Mesendoderm (in vitro differentiated cells): ENCODE results near the gene BICRA. TPM values are rescaled to one million over a fixed set of nuclear protein-coding genes. Genes with fewer than 3 reads are reported as not detected.

Experiments
- DNase-seq: peaks from one replicate; pipeline ENCODE4 v3.0.0; 2013
- H2AK5ac ChIP-seq: 2 replicates; pipeline ENCODE4 v1.6.1; 2013; ENCODE audit warnings: low read length, inconsistent platforms
- H2BK120ac ChIP-seq: 2 replicates; pipeline ENCODE4 v1.6.1; 2013; ENCODE audit warnings: low read depth, mild to moderate bottlenecking, low read length, moderate library complexity, mixed read lengths
- H2BK15ac ChIP-seq: replicated peaks from 2 replicates; pipeline ENCODE4 v1.6.1; 2013; ENCODE audit warnings: low read depth, mild to moderate bottlenecking, moderate library complexity
- H2BK5ac ChIP-seq: 2 replicates; pipeline ENCODE4 v1.6.1; 2013; ENCODE audit warnings: low read length, inconsistent platforms
- H3K18ac ChIP-seq: 2 replicates; pipeline ENCODE4 v1.6.1; 2013; ENCODE audit warnings: mild to moderate bottlenecking, low read length, mixed read lengths
- H3K23ac ChIP-seq: one replicate; pipeline ENCODE4 v1.6.1; 2013; ENCODE audit warnings: low read length
- H3K27ac ChIP-seq: 2 replicates; pipeline ENCODE4 v1.5.1; 2013; ENCODE audit warnings: low read depth, mild to moderate bottlenecking, inconsistent platforms, low read length, moderate library complexity
- H3K27me3 ChIP-seq: 2 replicates; pipeline ENCODE4 v1.6.1; 2013; ENCODE audit warnings: low read length, control low read depth, mild to moderate bottlenecking, inconsistent platforms; ENCODE audit not compliant: insufficient read depth, poor library complexity
- H3K36me3 ChIP-seq: 2 replicates; pipeline ENCODE4 v1.6.1; 2013; ENCODE audit warnings: low read length, inconsistent platforms; ENCODE audit not compliant: control insufficient read depth, insufficient read depth
- H3K4ac ChIP-seq: one replicate; pipeline ENCODE4 v1.6.1; 2013; ENCODE audit warnings: low read depth, mild to moderate bottlenecking, low read length, moderate library complexity
- H3K4me1 ChIP-seq: 2 replicates; pipeline ENCODE4 v1.6.1; 2013; ENCODE audit warnings: low read depth, low read length, inconsistent platforms; ENCODE audit not compliant: control insufficient read depth
- H3K4me2 ChIP-seq: 2 replicates; pipeline ENCODE4 v1.6.1; 2013; ENCODE audit warnings: low read length
- H3K4me3 ChIP-seq: 2 replicates; pipeline ENCODE4 v1.5.1; 2013; ENCODE audit warnings: mild to moderate bottlenecking, low read length
- H3K56ac ChIP-seq: one replicate; pipeline ENCODE4 v1.6.1; 2013; ENCODE audit warnings: low read length
- H3K79me1 ChIP-seq: 2 replicates; pipeline ENCODE4 v1.6.1; 2013; ENCODE audit warnings: low read length, inconsistent platforms
- H3K79me2 ChIP-seq: 2 replicates; pipeline ENCODE4 v1.6.1; 2013; ENCODE audit warnings: mild to moderate bottlenecking, low read length; ENCODE audit not compliant: control insufficient read depth, insufficient read depth
- H3K9ac ChIP-seq: 2 replicates; pipeline ENCODE4 v1.6.1; 2013; ENCODE audit warnings: low read length, inconsistent platforms
- H4K5ac ChIP-seq: one replicate; pipeline ENCODE4 v1.6.1; 2013; ENCODE audit warnings: low read length
- H4K8ac ChIP-seq: one replicate; pipeline ENCODE4 v1.6.1; 2013; ENCODE audit warnings: low read depth, mild to moderate bottlenecking, control low read depth, low read length, moderate library complexity
- WGBS: extraction: QIAGEN DNeasy Blood & Tissue Kit; methylation state at CpG from one replicate; pipeline ENCODE4 v1.1.7; 2013; ENCODE audit warnings: low lambda C conversion rate, missing lambda C conversion rate; ENCODE audit not compliant: insufficient coverage; ENCODE audit errors: extremely low coverage; 5-methylcytosine and 5-hydroxymethylcytosine counted together
- small RNA-seq: library from polyadenylated mRNA; stranded (forward); fragments of <200 nt; extraction: miRNeasy Mini kit (QIAGEN cat#:217004); gene quantifications from one replicate; pipeline ENCODE3, GENCODE V24; 2013; ENCODE audit not compliant: insufficient read depth

BICRA gene

DNA sequence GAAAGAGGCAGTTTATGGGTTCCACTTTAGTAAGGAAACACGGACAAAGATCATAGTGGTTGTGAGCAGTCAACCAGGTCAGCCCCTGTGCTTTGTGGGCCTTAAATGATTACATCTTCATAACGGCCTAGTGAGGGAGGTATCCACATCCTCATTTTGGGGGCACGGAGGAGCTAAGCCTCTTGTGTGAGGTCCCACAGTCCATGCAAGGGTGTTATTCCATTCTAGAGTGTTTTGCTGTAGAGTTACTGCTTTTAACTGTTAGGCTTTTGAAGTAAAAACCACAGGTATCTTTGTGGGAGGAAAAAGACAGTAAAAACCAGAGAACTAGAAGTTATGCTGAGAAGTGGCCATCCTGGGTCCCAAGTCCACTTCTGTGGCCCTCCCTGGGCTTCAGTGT is 140.4 kb downstream of the BICRA start:
- no peak overlapping the region for H3K4me3 ChIP-seq
- H3K4ac ChIP-seq: no peak overlapping the region
- peaks cover 19% of the 10 kb centered on the region for H3K79me2 ChIP-seq
- peaks cover 28% of the 10 kb centered on the region for H3K36me3 ChIP-seq
- no peak overlapping the region for H3K23ac ChIP-seq
- no peak overlapping the region for H3K9ac ChIP-seq
- H3K79me1 ChIP-seq: peaks cover 11% of the 10 kb centered on the region
- no peak overlapping the region for H3K27ac ChIP-seq
- no peak overlapping the region for H2BK15ac ChIP-seq
- no peak overlapping the region for H3K56ac ChIP-seq
- no peaks in the 10 kb centered on the region for H3K4me1 ChIP-seq
- no peak overlapping the region for H4K5ac ChIP-seq
- whole genome bisulfite sequencing: no CpG with 5 or more reads among the region's 3 CpGs
- H3K4me2 ChIP-seq: no peak overlapping the region
- H3K27me3 ChIP-seq: no peaks in the 10 kb centered on the region
- no peak overlapping the region for H2BK5ac ChIP-seq
- H4K8ac ChIP-seq: no peak overlapping the region
- H2BK120ac ChIP-seq: no peak overlapping the region
- DNase-seq: no peak
- no peak overlapping the region for H3K18ac ChIP-seq
- no peak overlapping the region for H2AK5ac ChIP-seq

- no peak overlapping the region for H3K18ac ChIP-seq
- H3K27me3 ChIP-seq: no peaks in the 10 kb centered on the region
- DNase-seq: no peak
- H4K5ac ChIP-seq: no peak overlapping the region
- H3K4me2 ChIP-seq: no peak overlapping the region
- no peaks in the 10 kb centered on the region for H3K4me1 ChIP-seq
- H3K4ac ChIP-seq: no peak overlapping the region
- no peak overlapping the region for H2BK15ac ChIP-seq
- H3K4me3 ChIP-seq: no peak overlapping the region
- H3K9ac ChIP-seq: no peak overlapping the region
- no peak overlapping the region for H2BK5ac ChIP-seq
- H2AK5ac ChIP-seq: no peak overlapping the region
- no peak overlapping the region for H4K8ac ChIP-seq
- H3K79me2 ChIP-seq: peaks cover 19% of the 10 kb centered on the region
- no CpG with 5 or more reads among the region's 18 CpGs for WGBS
- no peak overlapping the region for H3K23ac ChIP-seq
- peaks cover 11% of the 10 kb centered on the region for H3K79me1 ChIP-seq
- H3K56ac ChIP-seq: no peak overlapping the region
- H3K27ac ChIP-seq: no peak overlapping the region
- peaks cover 31% of the 10 kb centered on the region for H3K36me3 ChIP-seq
- no peak overlapping the region for H2BK120ac ChIP-seq
Observed at GRCh38 chr19:47750752-47751151, 141.8 kb downstream of the BICRA start.

- no peak overlapping the region for H3K18ac ChIP-seq
- H3K79me1 ChIP-seq: peaks cover 8% of the 10 kb centered on the region
- no peak overlapping the region for H2BK5ac ChIP-seq
- no CpG with 5 or more reads among the region's 27 CpGs for WGBS
- no peak overlapping the region for H3K56ac ChIP-seq
- H3K9ac ChIP-seq: no peak overlapping the region
- no peak overlapping the region for H3K23ac ChIP-seq
- no peak overlapping the region for H3K27ac ChIP-seq
- H3K4me3 ChIP-seq: no peak overlapping the region
- no peak overlapping the region for H2BK15ac ChIP-seq
- H2BK120ac ChIP-seq: no peak overlapping the region
- no peak overlapping the region for H4K5ac ChIP-seq
- peaks cover 10% of the 10 kb centered on the region for H3K79me2 ChIP-seq
- no peaks in the 10 kb centered on the region for H3K4me1 ChIP-seq
- H2AK5ac ChIP-seq: no peak overlapping the region
- no peak overlapping the region for H3K4me2 ChIP-seq
- H4K8ac ChIP-seq: no peak overlapping the region
- no peaks in the 10 kb centered on the region for H3K27me3 ChIP-seq
- no peak for DNase-seq
- peaks cover 40% of the 10 kb centered on the region for H3K36me3 ChIP-seq
- H3K4ac ChIP-seq: no peak overlapping the region
Observed at GRCh38 chr19:47752440-47753211, 143.7 kb downstream of the BICRA start.

Small RNA genes within 50 kb of the gene (small RNA-seq; reads per million reads assigned to genes)
- gene RN7SL322P: not detected
